SK-N-SH (cell line): ENCODE data around the gene FAT3. TPM values are rescaled to one million over a fixed set of nuclear protein-coding genes. Genes with fewer than 3 reads are reported as not detected.

Source experiments
- CTCF ChIA-PET: fragments of 300-600, 350-600 bp; formaldehyde crosslinking; extraction: SDS; loops from one replicate; lab custom pipeline; 2021; lab: Yijun Ruan, JAX
- POLR2A ChIA-PET: fragments of 350-600 bp; sonication (Branson Sonifier 250); formaldehyde crosslinking; extraction: SDS; loops from one replicate; lab custom pipeline; 2020; ENCODE audit warnings: antibody characterized with exemption, inconsistent platforms; lab: Yijun Ruan, JAX
- DNase-seq: peaks from one replicate; pipeline ENCODE4 v3.0.0; 2012
- H2AFZ ChIP-seq: fragments of 200-600 bp; sonication (generic); 2 replicates; pipeline ENCODE4 v1.8.1; 2016; ENCODE audit warnings: antibody characterized with exemption, mild to moderate bottlenecking, low read depth
- H3F3A ChIP-seq: fragments of 200-600 bp; sonication (generic); replicated peaks from 2 replicates; pipeline ENCODE3; 2016; ENCODE audit warnings: antibody characterized with exemption, mild to moderate bottlenecking; ENCODE audit not compliant: insufficient read depth
- H3K27ac ChIP-seq, 2 experiments: fragments of 200-500 bp in 1 of 2; fragments of 200-600 bp in 1 of 2; sonication (Bioruptor generic) in 1 of 2; sonication (generic), shearing (Covaris generic) in 1 of 2; 2 replicates each; pipeline versions ENCODE4 v1.5.1 to v1.6.1; 2014 to 2016; ENCODE audit warnings: low read depth in 2 of 2, inconsistent platforms in 1 of 2, low read length in 1 of 2, mild to moderate bottlenecking in 1 of 2, mixed read lengths in 1 of 2
- H3K27me3 ChIP-seq: fragments of 200-600 bp; sonication (generic), shearing (Covaris generic); 2 replicates; pipeline ENCODE4 v1.6.1; 2016; ENCODE audit warnings: mixed run types; ENCODE audit not compliant: insufficient read depth
- H3K36me3 ChIP-seq, 2 experiments: fragments of 200-500 bp in 1 of 2; fragments of 200-600 bp in 1 of 2; sonication (Bioruptor generic) in 1 of 2; sonication (generic) in 1 of 2; replicated peaks in 1 of 2; 2 replicates each; pipeline versions ENCODE3 to v1.5.1; 2014 to 2016; ENCODE audit warnings: low read length in 1 of 2, mild to moderate bottlenecking in 1 of 2; ENCODE audit not compliant: insufficient read depth in 2 of 2, control insufficient read depth in 1 of 2
- H3K4me1 ChIP-seq, 2 experiments: fragments of 200-500 bp in 1 of 2; fragments of 200-600 bp in 1 of 2; sonication (Bioruptor generic) in 1 of 2; sonication (generic), shearing (Covaris generic) in 1 of 2; 2 replicates each; pipeline versions ENCODE4 v1.5.1 to v1.6.1; 2014 to 2016; ENCODE audit warnings: low read depth in 1 of 2, low read length in 1 of 2, mixed run types in 1 of 2; ENCODE audit not compliant: insufficient read depth in 2 of 2, control insufficient read depth in 1 of 2
- H3K4me2 ChIP-seq: fragments of 200-600 bp; sonication (generic), shearing (Covaris generic); 2 replicates; pipeline ENCODE4 v1.6.1; 2017; ENCODE audit warnings: mixed run types
- H3K4me3 ChIP-seq, 2 experiments: fragments of 200-500 bp in 1 of 2; fragments of 200-600 bp in 1 of 2; sonication (Bioruptor generic) in 1 of 2; sonication (generic), shearing (Covaris generic) in 1 of 2; 2 replicates each; pipeline versions ENCODE4 v1.5.1 to v1.8.1; 2014 to 2016; ENCODE audit warnings: low read depth in 2 of 2, inconsistent platforms in 1 of 2, low read length in 1 of 2, mild to moderate bottlenecking in 1 of 2, mixed read lengths in 1 of 2, moderate library complexity in 1 of 2
- H3K79me2 ChIP-seq: fragments of 200-600 bp; sonication (generic); 2 replicates; pipeline ENCODE4 v1.8.1; 2017; ENCODE audit warnings: mild to moderate bottlenecking; ENCODE audit not compliant: insufficient read depth
- H3K9ac ChIP-seq: fragments of 200-600 bp; sonication (generic); 2 replicates; pipeline ENCODE4 v1.6.1; 2017; ENCODE audit warnings: mixed run types
- H3K9me2 ChIP-seq: fragments of 200-600 bp; sonication (generic); 2 replicates; pipeline ENCODE4 v1.6.1; 2017; ENCODE audit warnings: mixed run types
- H3K9me3 ChIP-seq: fragments of 200-600 bp; sonication (generic); 2 replicates; pipeline ENCODE4 v1.6.1; 2017; ENCODE audit warnings: mixed run types, mild to moderate bottlenecking, moderate library complexity
- H4K20me1 ChIP-seq: fragments of 200-600 bp; sonication (generic); 2 replicates; pipeline ENCODE4 v1.6.1; 2017; ENCODE audit warnings: mild to moderate bottlenecking, mixed run types; ENCODE audit not compliant: insufficient read depth
- GATA2 ChIP-seq: sonication (generic); formaldehyde crosslinking; IDR thresholded peaks from 2 replicates; pipeline ENCODE4 v1.5.0; 2020; ENCODE audit warnings: mild to moderate bottlenecking, missing genetic modification reagents
- MXI1 ChIP-seq: IDR thresholded peaks from 2 replicates; pipeline ENCODE4 v1.6.1; 2012; ENCODE audit warnings: mild to moderate bottlenecking, low read depth, low read length, improper control_type of control experiment
- NFIC ChIP-seq: IDR thresholded peaks from 2 replicates; pipeline ENCODE4 v1.4.0; 2012; ENCODE audit warnings: borderline replicate concordance
- NRF1 ChIP-seq: IDR thresholded peaks from 2 replicates; pipeline ENCODE4 v1.6.1; 2012; ENCODE audit warnings: low read depth, mild to moderate bottlenecking, low read length
- RFX5 ChIP-seq: IDR thresholded peaks from 2 replicates; pipeline ENCODE4 v1.6.1; 2012; ENCODE audit warnings: mild to moderate bottlenecking, improper control_type of control experiment, low read length
- SIN3A ChIP-seq: IDR thresholded peaks from 2 replicates; pipeline ENCODE4 v1.6.1; 2012; ENCODE audit warnings: low read depth, mild to moderate bottlenecking, low read length, moderate library complexity, borderline replicate concordance
- SMC3 ChIP-seq: IDR thresholded peaks from 2 replicates; pipeline ENCODE4 v1.6.1; 2012; ENCODE audit warnings: low read depth, low read length, improper control_type of control experiment
- TAF1 ChIP-seq: IDR thresholded peaks from 2 replicates; pipeline ENCODE4 v1.6.1; 2012; ENCODE audit warnings: low read depth, mild to moderate bottlenecking, low read length, moderate library complexity, borderline replicate concordance
- TCF12 ChIP-seq: IDR thresholded peaks from 2 replicates; pipeline ENCODE4 v1.4.0; 2012
- YY1 ChIP-seq: IDR thresholded peaks from 2 replicates; pipeline ENCODE4 v1.4.0; 2012; ENCODE audit warnings: low read depth, mild to moderate bottlenecking
- WGBS: methylation state at CpG from one replicate; pipeline ENCODE4 v1.1.6; 2017; ENCODE audit warnings: low lambda C conversion rate; 5-methylcytosine and 5-hydroxymethylcytosine counted together
- polyA plus RNA-seq, 3 experiments: library from polyadenylated mRNA; depleted of rRNA; stranded (reverse); fragments of >200 nt; gene quantifications; 2 replicates each; pipeline ENCODE4 v1.2.3, GENCODE V29; 2012
- TF ChIP-seq, protein P1 (sequence below): IDR thresholded peaks from 2 replicates; pipeline ENCODE4 v1.4.0; 2012; ENCODE audit warnings: low read depth
- TF ChIP-seq, protein P2 (sequence below): IDR thresholded peaks from 2 replicates; pipeline ENCODE4; 2012
- TF ChIP-seq, protein P3 (sequence below): IDR thresholded peaks from 2 replicates; pipeline ENCODE4 v1.4.0; 2012; ENCODE audit warnings: low read depth, borderline replicate concordance
- TF ChIP-seq, protein P4 (sequence below): IDR thresholded peaks from 2 replicates; pipeline ENCODE4 v1.6.1; 2012; ENCODE audit warnings: mild to moderate bottlenecking, low read depth, low read length, moderate library complexity
- TF ChIP-seq, protein P5 (sequence below): fragments of 150-350 bp; IDR thresholded peaks from 2 replicates; pipeline ENCODE4 v1.6.1; 2016; ENCODE audit warnings: mild to moderate bottlenecking, low read depth, low read length

FAT3 gene
- polyA plus RNA-seq (2012; rRNA removed) = 0.76 and 0.87 TPM in 2 replicates
- polyA plus RNA-seq (2012; cell fraction: cytosol; rRNA removed) = 0.53 and 0.72 TPM in 2 replicates
- 0.53 and 1.3 TPM in 2 replicates for polyA plus RNA-seq (2012; cell fraction: nucleus; rRNA removed)

DNA sequence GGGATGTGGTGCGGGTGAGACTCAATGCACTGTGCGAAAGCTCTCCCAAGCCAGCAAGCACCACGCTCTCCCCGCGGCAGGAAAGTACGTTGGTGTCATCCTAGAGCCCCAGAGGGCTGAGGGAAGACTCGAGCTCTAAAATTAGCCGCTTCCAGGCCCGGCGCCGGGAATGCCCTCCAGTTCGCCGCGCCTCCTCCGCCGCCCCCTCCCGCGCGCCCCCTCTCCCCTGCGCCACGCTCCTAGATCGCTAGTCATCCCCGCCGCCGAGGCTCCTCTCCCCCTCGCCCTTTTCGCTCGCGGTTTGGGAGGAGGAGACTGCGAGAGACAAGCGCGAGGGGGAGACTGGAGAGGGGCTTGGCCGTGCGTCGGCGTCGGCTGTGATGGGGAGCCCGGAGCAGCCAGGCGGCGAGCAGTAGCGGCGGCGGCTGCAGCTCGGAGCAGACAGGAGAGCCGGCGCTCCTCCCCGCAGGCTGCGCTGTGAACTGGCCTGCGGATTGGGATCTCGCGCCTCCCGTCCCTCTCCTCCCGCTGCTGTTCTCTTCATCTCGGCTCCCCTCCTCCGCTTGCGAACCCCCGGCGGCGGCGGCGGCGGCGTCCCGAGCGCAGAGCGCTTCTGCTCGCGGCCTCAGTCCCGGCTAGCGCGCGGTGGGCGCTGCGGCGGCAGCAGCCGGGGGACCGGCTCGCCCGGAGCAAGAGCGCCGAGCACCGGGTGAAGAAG is at the start of gene FAT3:
Gene FAT3 (plus strand): TSS at position 412 of the 718 bp plus-strand sequence. CDS start 127,295 bp downstream, outside the sequence.
- Histone ChIP-seq H4K20me1 (no peaks in the 10 kb centered on the region), H3F3A (peaks cover 13% of the 10 kb centered on the region), H3K27me3 (no peaks in the 10 kb centered on the region; the same call in 1 of the 2 replicates), H3K4me1 (peaks cover 0 to 30% of the 10 kb centered on the region in 2 experiments; a peak in 2 of 4 replicates), H3K36me3 (no peaks in the 10 kb centered on the region), H3K9me3 (0 out of 2 replicates have a peak, but pooled peaks cover 7% of the 10 kb centered on the region), H3K27ac (peak within 1 kb of the TSS in 1 of 2 experiments; percentile 60; a peak in 2 of 4 replicates), H3K4me2 (peak within 1 kb of the TSS; percentile 94), H3K79me2 (peaks cover 28% of the 10 kb centered on the region; the same call in 1 of the 2 replicates), H3K9ac (peak within 1 kb of the TSS; percentile 73; the same call in 1 of the 2 replicates), H2AFZ (peak within 1 kb of the TSS; percentile 93), H3K4me3 (peak within 1 kb of the TSS; percentile 53 to 89), H3K9me2 (no peaks in the 10 kb centered on the region)
- WGBS = 4% methylated on average over 10 of the region's 82 CpGs
- peak; percentile 83 for DNase-seq
- ChIA-PET CTCF (interaction anchor here (1.1 to 1.2 kb wide), 2 partner anchors 9 to 13 kb away, joined by 3 read pairs; no protein-coding TSS in a partner anchor), POLR2A (no interaction called here)
- no peak for TF ChIP-seq NFIC
- TF ChIP-seq RFX5 = no peak
- TF ChIP-seq SMC3 = no peak
- TF ChIP-seq TAF1 = no peak
- TF ChIP-seq, protein P1, sequence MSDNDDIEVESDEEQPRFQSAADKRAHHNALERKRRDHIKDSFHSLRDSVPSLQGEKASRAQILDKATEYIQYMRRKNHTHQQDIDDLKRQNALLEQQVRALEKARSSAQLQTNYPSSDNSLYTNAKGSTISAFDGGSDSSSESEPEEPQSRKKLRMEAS = no peak; the same call in 1 of the 2 replicates
- no peak for TF ChIP-seq MXI1
- TF ChIP-seq, protein P2, sequence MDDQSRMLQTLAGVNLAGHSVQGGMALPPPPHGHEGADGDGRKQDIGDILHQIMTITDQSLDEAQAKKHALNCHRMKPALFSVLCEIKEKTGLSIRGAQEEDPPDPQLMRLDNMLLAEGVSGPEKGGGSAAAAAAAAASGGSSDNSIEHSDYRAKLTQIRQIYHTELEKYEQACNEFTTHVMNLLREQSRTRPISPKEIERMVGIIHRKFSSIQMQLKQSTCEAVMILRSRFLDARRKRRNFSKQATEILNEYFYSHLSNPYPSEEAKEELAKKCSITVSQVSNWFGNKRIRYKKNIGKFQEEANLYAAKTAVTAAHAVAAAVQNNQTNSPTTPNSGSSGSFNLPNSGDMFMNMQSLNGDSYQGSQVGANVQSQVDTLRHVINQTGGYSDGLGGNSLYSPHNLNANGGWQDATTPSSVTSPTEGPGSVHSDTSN = no peak
- TF ChIP-seq, protein P3, sequence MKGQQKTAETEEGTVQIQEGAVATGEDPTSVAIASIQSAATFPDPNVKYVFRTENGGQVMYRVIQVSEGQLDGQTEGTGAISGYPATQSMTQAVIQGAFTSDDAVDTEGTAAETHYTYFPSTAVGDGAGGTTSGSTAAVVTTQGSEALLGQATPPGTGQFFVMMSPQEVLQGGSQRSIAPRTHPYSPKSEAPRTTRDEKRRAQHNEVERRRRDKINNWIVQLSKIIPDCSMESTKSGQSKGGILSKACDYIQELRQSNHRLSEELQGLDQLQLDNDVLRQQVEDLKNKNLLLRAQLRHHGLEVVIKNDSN = no peak
- no peak for TF ChIP-seq TCF12
- no peak for TF ChIP-seq SIN3A
- no peak for TF ChIP-seq YY1
- TF ChIP-seq NRF1 = no peak
- no peak for TF ChIP-seq GATA2
- TF ChIP-seq, protein P4, sequence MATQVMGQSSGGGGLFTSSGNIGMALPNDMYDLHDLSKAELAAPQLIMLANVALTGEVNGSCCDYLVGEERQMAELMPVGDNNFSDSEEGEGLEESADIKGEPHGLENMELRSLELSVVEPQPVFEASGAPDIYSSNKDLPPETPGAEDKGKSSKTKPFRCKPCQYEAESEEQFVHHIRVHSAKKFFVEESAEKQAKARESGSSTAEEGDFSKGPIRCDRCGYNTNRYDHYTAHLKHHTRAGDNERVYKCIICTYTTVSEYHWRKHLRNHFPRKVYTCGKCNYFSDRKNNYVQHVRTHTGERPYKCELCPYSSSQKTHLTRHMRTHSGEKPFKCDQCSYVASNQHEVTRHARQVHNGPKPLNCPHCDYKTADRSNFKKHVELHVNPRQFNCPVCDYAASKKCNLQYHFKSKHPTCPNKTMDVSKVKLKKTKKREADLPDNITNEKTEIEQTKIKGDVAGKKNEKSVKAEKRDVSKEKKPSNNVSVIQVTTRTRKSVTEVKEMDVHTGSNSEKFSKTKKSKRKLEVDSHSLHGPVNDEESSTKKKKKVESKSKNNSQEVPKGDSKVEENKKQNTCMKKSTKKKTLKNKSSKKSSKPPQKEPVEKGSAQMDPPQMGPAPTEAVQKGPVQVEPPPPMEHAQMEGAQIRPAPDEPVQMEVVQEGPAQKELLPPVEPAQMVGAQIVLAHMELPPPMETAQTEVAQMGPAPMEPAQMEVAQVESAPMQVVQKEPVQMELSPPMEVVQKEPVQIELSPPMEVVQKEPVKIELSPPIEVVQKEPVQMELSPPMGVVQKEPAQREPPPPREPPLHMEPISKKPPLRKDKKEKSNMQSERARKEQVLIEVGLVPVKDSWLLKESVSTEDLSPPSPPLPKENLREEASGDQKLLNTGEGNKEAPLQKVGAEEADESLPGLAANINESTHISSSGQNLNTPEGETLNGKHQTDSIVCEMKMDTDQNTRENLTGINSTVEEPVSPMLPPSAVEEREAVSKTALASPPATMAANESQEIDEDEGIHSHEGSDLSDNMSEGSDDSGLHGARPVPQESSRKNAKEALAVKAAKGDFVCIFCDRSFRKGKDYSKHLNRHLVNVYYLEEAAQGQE = no peak
- TF ChIP-seq, protein P5, sequence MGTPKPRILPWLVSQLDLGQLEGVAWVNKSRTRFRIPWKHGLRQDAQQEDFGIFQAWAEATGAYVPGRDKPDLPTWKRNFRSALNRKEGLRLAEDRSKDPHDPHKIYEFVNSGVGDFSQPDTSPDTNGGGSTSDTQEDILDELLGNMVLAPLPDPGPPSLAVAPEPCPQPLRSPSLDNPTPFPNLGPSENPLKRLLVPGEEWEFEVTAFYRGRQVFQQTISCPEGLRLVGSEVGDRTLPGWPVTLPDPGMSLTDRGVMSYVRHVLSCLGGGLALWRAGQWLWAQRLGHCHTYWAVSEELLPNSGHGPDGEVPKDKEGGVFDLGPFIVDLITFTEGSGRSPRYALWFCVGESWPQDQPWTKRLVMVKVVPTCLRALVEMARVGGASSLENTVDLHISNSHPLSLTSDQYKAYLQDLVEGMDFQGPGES = no peak
